A204.1 (cell line): ENCODE results near the gene FAM50A.

ENCODE experiments used
- FAIRE-seq: peaks from 2 replicates; lab custom pipeline; 2012; peaks lifted over from hg19 to GRCh38; lab: Jason Lieb, UNC

The FAM50A gene

GRCh38 chrX:154440623-154441357 is 3.2 kb upstream of the FAM50A start:
- FAIRE-seq: no peak

- no peak for FAIRE-seq
These were observed 2.4 kb upstream of the FAM50A start for GRCh38 chrX:154441564-154441963.

GRCh38 chrX:154441984-154442707 is 1.8 kb upstream of the FAM50A start:
- no peak for FAIRE-seq

GRCh38 chrX:154443479-154443910 is 446 bp upstream of the FAM50A start:
- FAIRE-seq: no peak

- no peak for FAIRE-seq
These were observed 860 bp downstream of the FAM50A start for GRCh38 chrX:154444755-154445246.

GRCh38 chrX:154445776-154446175 is 1.8 kb downstream of the FAM50A start:
- FAIRE-seq: no peak

- FAIRE-seq: no peak
These were observed 2.5 kb downstream of the FAM50A start for GRCh38 chrX:154446430-154446829.

GRCh38 chrX:154448484-154448883 is 4.5 kb downstream of the FAM50A start:
- FAIRE-seq: no peak

GRCh38 chrX:154449618-154450017 is 5.7 kb downstream of the FAM50A start:
- FAIRE-seq: no peak

GRCh38 chrX:154450312-154450711 is 6.4 kb downstream of the FAM50A start:
- FAIRE-seq: no peak

- FAIRE-seq: no peak
These were observed 8.9 kb downstream of the FAM50A start for GRCh38 chrX:154452823-154453222.

GRCh38 chrX:154457491-154458115 is 13.7 kb downstream of the FAM50A start:
- no peak for FAIRE-seq

- FAIRE-seq: no peak
These were observed 14.4 kb downstream of the FAM50A start, which contains the start of gene PLXNA3 for GRCh38 chrX:154458116-154458953. Gene PLXNA3, plus strand, starts transcription at chrX:154458281. Its CDS starts 1,903 bp downstream, at chrX:154460184.

GRCh38 chrX:154458954-154459778 is 15.2 kb downstream of the FAM50A start:
- FAIRE-seq: no peak

- no peak for FAIRE-seq
These were observed 15.9 kb downstream of the FAM50A start for GRCh38 chrX:154459832-154460231.

- no peak for FAIRE-seq
These were observed 16.4 kb downstream of the FAM50A start for GRCh38 chrX:154460326-154460725.

GRCh38 chrX:154462396-154462795 is 18.5 kb downstream of the FAM50A start:
- FAIRE-seq: no peak

GRCh38 chrX:154463611-154464220 is 19.8 kb downstream of the FAM50A start:
- no peak for FAIRE-seq

GRCh38 chrX:154464806-154465365 is 20.9 kb downstream of the FAM50A start:
- no peak for FAIRE-seq

GRCh38 chrX:154465601-154466000 is 21.7 kb downstream of the FAM50A start:
- FAIRE-seq: no peak
